SK-N-MC (cell line): ENCODE measurements around the gene TBC1D22A.

Experiments used
- DNase-seq: peaks from one replicate; pipeline ENCODE4 v3.0.0-alpha.2; 2011; ENCODE audit warnings: low read depth, low spot score
- H3K27ac ChIP-seq: fragments of 200-600 bp; sonication (generic); 2 replicates; pipeline ENCODE4 v1.5.1; 2016; ENCODE audit warnings: mixed run types
- H3K36me3 ChIP-seq: fragments of 200-600 bp; sonication (generic); 2 replicates; pipeline ENCODE4 v1.6.1; 2017; ENCODE audit warnings: antibody characterized with exemption, low read length, mixed read lengths; ENCODE audit not compliant: insufficient read depth
- H3K4me3 ChIP-seq: fragments of 200-600 bp; sonication (generic); 2 replicates; pipeline ENCODE4 v1.5.1; 2016
- H3K9ac ChIP-seq: fragments of 200-600 bp; sonication (generic); 2 replicates; pipeline ENCODE4 v1.8.0; 2017; ENCODE audit warnings: mixed run types, mixed read lengths; ENCODE audit not compliant: insufficient read length
- H3K9me3 ChIP-seq: fragments of 200-600 bp; sonication (generic); 2 replicates; pipeline ENCODE4 v1.6.1; 2017; ENCODE audit warnings: low read depth, mild to moderate bottlenecking, antibody characterized with exemption, low read length, moderate library complexity, mixed read lengths
- EZH2 ChIP-seq: fragments of 200-600 bp; sonication (generic); IDR thresholded peaks from one replicate; pipeline ENCODE4 v1.6.1; 2017; ENCODE audit warnings: antibody characterized with exemption
- FOXP2 ChIP-seq: optimal IDR thresholded peaks from 2 replicates; pipeline ENCODE3; 2011; ENCODE audit warnings: mild to moderate bottlenecking, moderate library complexity; ENCODE audit not compliant: insufficient read depth; ENCODE audit errors: extremely low read length, control extremely low read depth
- POLR2AphosphoS5 ChIP-seq: IDR thresholded peaks from 2 replicates; pipeline ENCODE4 v1.6.1; 2012; ENCODE audit warnings: mild to moderate bottlenecking, low read depth, low read length, borderline replicate concordance

TBC1D22A gene

GRCh38 chr22:47151064-47151463 is 388.6 kb downstream of the TBC1D22A start:
- no peak overlapping the region for H3K9ac ChIP-seq
- H3K27ac ChIP-seq: no peak overlapping the region
- H3K4me3 ChIP-seq: no peak overlapping the region
- no peaks in the 10 kb centered on the region for H3K9me3 ChIP-seq
- TF ChIP-seq POLR2AphosphoS5 (no peak), FOXP2 (no peak), EZH2 (no peak)
- no peaks in the 10 kb centered on the region for H3K36me3 ChIP-seq
- no peak for DNase-seq

GRCh38 chr22:47151490-47151889 is 389.0 kb downstream of the TBC1D22A start:
- H3K36me3 ChIP-seq: no peaks in the 10 kb centered on the region
- H3K4me3 ChIP-seq: no peak overlapping the region
- no peaks in the 10 kb centered on the region for H3K9me3 ChIP-seq
- H3K27ac ChIP-seq: no peak overlapping the region
- no peak for TF ChIP-seq POLR2AphosphoS5
- no peak for TF ChIP-seq FOXP2
- no peak for TF ChIP-seq EZH2
- no peak overlapping the region for H3K9ac ChIP-seq
- DNase-seq: no peak

DNA sequence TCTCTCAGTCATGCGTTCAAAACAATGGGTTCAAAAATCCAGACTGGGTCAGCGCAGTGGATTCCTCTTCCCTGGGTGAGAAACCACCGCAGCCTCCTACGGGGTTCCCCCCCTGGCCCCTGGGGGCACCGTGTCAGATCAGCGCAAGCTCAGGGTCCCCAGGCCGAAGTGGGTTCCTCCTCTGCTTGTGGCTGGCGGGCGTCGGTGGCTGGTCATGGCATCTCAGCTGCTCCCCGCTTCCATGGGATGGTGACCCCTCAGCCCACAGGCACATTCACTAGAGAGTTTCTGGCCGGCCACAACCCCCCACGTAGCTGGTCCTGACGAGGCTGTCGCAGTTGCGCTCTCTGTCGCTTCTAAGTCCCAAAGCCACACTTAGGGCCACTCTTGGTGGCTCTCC is 389.8 kb downstream of the TBC1D22A start:
- no peak for DNase-seq
- no peak overlapping the region for H3K4me3 ChIP-seq
- H3K9me3 ChIP-seq: no peaks in the 10 kb centered on the region
- H3K9ac ChIP-seq: no peak overlapping the region
- no peaks in the 10 kb centered on the region for H3K36me3 ChIP-seq
- TF ChIP-seq POLR2AphosphoS5 (no peak), EZH2 (no peak), FOXP2 (no peak)
- no peak overlapping the region for H3K27ac ChIP-seq

DNA sequence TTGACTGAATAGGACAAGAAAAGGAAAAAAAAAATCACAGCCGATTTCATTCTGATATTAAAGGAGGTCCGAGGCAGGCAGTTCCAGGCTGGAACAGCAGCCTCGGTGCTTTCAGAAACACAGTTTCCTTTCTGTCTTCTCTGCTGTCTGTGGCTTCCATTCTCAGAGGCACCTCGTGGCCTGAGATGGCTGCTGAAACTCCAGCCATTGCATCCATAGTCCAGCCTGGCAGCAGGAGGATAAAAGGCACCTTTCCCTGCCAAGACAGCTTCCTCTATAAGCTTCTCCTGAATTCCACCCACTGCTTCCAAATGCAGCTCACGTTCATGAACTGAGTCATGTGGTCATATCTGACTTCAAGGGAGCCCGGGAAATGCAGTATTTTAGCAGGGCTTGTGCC is 390.5 kb downstream of the TBC1D22A start:
- DNase-seq: no peak
- H3K9ac ChIP-seq: no peak overlapping the region
- no peak overlapping the region for H3K27ac ChIP-seq
- TF ChIP-seq EZH2 (no peak), POLR2AphosphoS5 (no peak), FOXP2 (no peak)
- no peak overlapping the region for H3K4me3 ChIP-seq
- no peaks in the 10 kb centered on the region for H3K36me3 ChIP-seq
- no peaks in the 10 kb centered on the region for H3K9me3 ChIP-seq

DNA sequence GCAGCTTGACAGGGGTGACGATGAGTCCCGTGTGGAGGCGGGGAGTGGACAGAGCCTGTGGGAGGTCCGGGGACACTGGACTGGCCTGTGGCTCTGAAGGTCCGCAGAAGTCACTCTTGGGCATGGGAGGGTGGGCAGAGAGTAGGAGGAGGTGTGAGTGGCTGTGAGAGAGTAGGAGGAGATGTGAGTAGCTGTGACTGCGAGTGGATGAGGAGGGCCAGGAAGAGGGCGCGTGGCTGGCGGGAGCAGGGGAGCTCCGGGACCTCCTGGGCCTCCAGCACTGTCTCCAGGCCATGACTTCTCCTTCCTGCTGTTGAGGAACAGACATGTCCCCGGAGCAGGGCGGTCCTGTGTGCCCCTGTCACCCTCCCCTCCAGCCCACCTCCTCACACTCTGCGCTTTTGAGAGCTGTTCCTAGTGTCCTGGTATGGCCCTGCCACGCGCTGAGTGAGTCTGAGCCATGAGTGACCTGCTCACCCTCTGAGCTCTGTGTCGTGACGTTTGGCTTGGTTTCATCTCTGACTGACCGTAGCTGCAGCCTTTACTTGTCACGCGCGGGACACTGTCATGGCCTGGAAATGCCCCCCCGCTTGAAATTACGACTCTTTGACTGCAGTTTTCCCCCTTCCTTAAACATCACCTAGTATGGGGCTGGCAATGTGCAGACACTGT is 391.5 kb downstream of the TBC1D22A start:
- Histone ChIP-seq H3K9me3 (no peaks in the 10 kb centered on the region), H3K27ac (no peak overlapping the region), H3K36me3 (no peaks in the 10 kb centered on the region), H3K9ac (no peak overlapping the region), H3K4me3 (no peak overlapping the region)
- no peak for DNase-seq
- no peak for TF ChIP-seq POLR2AphosphoS5
- no peak for TF ChIP-seq EZH2
- TF ChIP-seq FOXP2: no peak

GRCh38 chr22:47154621-47155081 is 392.2 kb downstream of the TBC1D22A start:
- Histone ChIP-seq H3K27ac (no peak overlapping the region), H3K4me3 (no peak overlapping the region), H3K9ac (no peak overlapping the region), H3K9me3 (no peaks in the 10 kb centered on the region), H3K36me3 (no peaks in the 10 kb centered on the region)
- no peak for TF ChIP-seq EZH2
- TF ChIP-seq POLR2AphosphoS5: no peak
- no peak for TF ChIP-seq FOXP2
- DNase-seq: no peak

DNA sequence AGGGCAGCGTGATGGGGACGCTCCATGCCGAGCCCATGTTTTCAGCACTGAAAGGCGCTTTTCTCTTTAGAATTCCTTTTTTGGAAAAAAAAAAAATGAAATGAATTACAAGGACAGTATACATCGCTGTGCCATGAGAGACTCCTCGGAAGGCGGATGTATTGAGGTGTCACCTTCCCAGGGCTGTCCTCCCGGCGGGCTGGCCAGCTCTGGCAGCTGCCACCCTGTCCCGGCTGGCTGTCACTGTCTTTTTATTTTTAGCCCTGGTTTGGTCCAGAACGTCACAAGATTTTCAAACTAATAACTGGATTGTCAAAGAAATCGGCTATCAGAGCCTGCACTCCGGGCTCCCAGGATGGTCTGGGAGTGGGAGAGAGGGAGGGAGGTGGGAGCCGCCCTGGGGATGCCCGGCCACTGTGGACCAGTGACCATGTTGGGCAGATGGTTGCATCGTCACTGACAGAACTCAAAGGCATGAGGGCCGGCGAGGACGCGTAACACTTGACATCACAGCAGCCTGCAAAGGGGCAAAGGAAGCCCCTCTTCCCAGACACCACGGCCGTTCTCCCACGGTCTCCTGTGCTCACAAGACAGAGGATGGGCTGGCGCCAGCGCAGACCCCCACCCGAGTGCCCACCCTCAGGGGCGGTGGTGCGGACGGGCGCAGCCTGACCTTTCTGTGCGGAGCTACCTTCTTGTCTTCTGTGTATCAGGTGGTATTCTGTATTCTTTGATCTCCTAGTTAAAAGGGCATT is 392.9 kb downstream of the TBC1D22A start:
- Histone ChIP-seq H3K27ac (no peak overlapping the region), H3K9ac (no peak overlapping the region), H3K4me3 (no peak overlapping the region), H3K9me3 (no peaks in the 10 kb centered on the region), H3K36me3 (no peaks in the 10 kb centered on the region)
- no peak for TF ChIP-seq FOXP2
- no peak for TF ChIP-seq EZH2
- TF ChIP-seq POLR2AphosphoS5: no peak
- no peak for DNase-seq

GRCh38 chr22:47155912-47156311 is 393.5 kb downstream of the TBC1D22A start:
- no peaks in the 10 kb centered on the region for H3K9me3 ChIP-seq
- TF ChIP-seq EZH2 (no peak), POLR2AphosphoS5 (no peak), FOXP2 (no peak)
- H3K9ac ChIP-seq: no peak overlapping the region
- no peak overlapping the region for H3K4me3 ChIP-seq
- H3K36me3 ChIP-seq: no peaks in the 10 kb centered on the region
- H3K27ac ChIP-seq: no peak overlapping the region
- DNase-seq: no peak
